ENCODE measurements around the gene FBXO44. TPM values are rescaled to one million over a fixed set of nuclear protein-coding genes. Genes with fewer than 3 reads are reported as not detected.

Gene FBXO44
- total RNA-seq, 1 experiment from 2014 or later = 34.9 TPM

DNA sequence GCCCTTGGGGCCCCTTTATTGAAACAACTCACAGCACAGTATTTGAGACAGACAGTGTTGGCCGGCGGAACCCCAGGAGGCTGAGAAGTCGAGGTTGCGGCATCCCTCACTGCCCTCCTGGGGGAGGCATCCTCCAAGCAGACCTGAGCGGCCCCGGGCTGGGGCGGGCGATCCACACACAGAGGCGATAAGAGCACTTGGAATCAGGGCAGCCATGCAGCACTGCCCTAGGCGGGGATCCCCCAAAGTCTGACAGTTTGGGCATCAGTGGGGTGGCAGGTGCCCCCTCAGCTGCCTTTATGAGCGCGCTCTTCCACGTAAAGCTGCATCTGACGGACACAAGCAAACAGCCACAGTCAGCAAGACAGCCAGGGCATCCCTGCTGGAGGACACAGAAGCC, 19.8 kb downstream of the FBXO44 start:
- TF ChIP-seq RORB (CRISPR knock-in tag; IDR thresholded peaks at IDR 0.05) = no peak
- TF ChIP-seq ZNF423 (CRISPR knock-in tag; IDR thresholded peaks at IDR 0.05) = no peak
- TF ChIP-seq ZNF138 (CRISPR knock-in tag; conservative IDR thresholded peaks at IDR 0.05) = no peak
- TF ChIP-seq, protein P1, sequence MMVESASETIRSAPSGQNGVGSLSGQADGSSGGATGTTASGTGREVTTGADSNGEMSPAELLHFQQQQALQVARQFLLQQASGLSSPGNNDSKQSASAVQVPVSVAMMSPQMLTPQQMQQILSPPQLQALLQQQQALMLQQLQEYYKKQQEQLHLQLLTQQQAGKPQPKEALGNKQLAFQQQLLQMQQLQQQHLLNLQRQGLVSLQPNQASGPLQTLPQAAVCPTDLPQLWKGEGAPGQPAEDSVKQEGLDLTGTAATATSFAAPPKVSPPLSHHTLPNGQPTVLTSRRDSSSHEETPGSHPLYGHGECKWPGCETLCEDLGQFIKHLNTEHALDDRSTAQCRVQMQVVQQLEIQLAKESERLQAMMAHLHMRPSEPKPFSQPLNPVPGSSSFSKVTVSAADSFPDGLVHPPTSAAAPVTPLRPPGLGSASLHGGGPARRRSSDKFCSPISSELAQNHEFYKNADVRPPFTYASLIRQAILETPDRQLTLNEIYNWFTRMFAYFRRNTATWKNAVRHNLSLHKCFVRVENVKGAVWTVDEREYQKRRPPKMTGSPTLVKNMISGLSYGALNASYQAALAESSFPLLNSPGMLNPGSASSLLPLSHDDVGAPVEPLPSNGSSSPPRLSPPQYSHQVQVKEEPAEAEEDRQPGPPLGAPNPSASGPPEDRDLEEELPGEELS (CRISPR knock-in tag; IDR thresholded peaks at IDR 0.05) = no peak
- TF ChIP-seq EMX1 (CRISPR knock-in tag; IDR thresholded peaks at IDR 0.05) = no peak
- no peak for TF ChIP-seq GRHL2 (CRISPR knock-in tag; IDR thresholded peaks at IDR 0.05; ENCODE audit: insufficient replicate concordance, severe bottlenecking)
- TF ChIP-seq, protein P2, sequence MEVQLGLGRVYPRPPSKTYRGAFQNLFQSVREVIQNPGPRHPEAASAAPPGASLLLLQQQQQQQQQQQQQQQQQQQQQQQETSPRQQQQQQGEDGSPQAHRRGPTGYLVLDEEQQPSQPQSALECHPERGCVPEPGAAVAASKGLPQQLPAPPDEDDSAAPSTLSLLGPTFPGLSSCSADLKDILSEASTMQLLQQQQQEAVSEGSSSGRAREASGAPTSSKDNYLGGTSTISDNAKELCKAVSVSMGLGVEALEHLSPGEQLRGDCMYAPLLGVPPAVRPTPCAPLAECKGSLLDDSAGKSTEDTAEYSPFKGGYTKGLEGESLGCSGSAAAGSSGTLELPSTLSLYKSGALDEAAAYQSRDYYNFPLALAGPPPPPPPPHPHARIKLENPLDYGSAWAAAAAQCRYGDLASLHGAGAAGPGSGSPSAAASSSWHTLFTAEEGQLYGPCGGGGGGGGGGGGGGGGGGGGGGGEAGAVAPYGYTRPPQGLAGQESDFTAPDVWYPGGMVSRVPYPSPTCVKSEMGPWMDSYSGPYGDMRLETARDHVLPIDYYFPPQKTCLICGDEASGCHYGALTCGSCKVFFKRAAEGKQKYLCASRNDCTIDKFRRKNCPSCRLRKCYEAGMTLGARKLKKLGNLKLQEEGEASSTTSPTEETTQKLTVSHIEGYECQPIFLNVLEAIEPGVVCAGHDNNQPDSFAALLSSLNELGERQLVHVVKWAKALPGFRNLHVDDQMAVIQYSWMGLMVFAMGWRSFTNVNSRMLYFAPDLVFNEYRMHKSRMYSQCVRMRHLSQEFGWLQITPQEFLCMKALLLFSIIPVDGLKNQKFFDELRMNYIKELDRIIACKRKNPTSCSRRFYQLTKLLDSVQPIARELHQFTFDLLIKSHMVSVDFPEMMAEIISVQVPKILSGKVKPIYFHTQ (CRISPR knock-in tag; IDR thresholded peaks at IDR 0.05) = no peak
- TF ChIP-seq OVOL2 (CRISPR knock-in tag; IDR thresholded peaks at IDR 0.05; ENCODE audit: borderline replicate concordance) = no peak
- TF ChIP-seq, protein P3, sequence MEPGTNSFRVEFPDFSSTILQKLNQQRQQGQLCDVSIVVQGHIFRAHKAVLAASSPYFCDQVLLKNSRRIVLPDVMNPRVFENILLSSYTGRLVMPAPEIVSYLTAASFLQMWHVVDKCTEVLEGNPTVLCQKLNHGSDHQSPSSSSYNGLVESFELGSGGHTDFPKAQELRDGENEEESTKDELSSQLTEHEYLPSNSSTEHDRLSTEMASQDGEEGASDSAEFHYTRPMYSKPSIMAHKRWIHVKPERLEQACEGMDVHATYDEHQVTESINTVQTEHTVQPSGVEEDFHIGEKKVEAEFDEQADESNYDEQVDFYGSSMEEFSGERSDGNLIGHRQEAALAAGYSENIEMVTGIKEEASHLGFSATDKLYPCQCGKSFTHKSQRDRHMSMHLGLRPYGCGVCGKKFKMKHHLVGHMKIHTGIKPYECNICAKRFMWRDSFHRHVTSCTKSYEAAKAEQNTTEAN (CRISPR knock-in tag; IDR thresholded peaks at IDR 0.05) = no peak
- TF ChIP-seq ZNF232 (CRISPR knock-in tag; IDR thresholded peaks at IDR 0.05) = no peak
- TF ChIP-seq, protein P4, sequence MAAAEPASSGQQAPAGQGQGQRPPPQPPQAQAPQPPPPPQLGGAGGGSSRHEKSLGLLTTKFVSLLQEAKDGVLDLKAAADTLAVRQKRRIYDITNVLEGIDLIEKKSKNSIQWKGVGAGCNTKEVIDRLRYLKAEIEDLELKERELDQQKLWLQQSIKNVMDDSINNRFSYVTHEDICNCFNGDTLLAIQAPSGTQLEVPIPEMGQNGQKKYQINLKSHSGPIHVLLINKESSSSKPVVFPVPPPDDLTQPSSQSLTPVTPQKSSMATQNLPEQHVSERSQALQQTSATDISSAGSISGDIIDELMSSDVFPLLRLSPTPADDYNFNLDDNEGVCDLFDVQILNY (CRISPR knock-in tag; IDR thresholded peaks at IDR 0.05) = no peak
- no peak for TF ChIP-seq SMAD4 (CRISPR knock-in tag; IDR thresholded peaks at IDR 0.05)
- TF ChIP-seq, protein P5, sequence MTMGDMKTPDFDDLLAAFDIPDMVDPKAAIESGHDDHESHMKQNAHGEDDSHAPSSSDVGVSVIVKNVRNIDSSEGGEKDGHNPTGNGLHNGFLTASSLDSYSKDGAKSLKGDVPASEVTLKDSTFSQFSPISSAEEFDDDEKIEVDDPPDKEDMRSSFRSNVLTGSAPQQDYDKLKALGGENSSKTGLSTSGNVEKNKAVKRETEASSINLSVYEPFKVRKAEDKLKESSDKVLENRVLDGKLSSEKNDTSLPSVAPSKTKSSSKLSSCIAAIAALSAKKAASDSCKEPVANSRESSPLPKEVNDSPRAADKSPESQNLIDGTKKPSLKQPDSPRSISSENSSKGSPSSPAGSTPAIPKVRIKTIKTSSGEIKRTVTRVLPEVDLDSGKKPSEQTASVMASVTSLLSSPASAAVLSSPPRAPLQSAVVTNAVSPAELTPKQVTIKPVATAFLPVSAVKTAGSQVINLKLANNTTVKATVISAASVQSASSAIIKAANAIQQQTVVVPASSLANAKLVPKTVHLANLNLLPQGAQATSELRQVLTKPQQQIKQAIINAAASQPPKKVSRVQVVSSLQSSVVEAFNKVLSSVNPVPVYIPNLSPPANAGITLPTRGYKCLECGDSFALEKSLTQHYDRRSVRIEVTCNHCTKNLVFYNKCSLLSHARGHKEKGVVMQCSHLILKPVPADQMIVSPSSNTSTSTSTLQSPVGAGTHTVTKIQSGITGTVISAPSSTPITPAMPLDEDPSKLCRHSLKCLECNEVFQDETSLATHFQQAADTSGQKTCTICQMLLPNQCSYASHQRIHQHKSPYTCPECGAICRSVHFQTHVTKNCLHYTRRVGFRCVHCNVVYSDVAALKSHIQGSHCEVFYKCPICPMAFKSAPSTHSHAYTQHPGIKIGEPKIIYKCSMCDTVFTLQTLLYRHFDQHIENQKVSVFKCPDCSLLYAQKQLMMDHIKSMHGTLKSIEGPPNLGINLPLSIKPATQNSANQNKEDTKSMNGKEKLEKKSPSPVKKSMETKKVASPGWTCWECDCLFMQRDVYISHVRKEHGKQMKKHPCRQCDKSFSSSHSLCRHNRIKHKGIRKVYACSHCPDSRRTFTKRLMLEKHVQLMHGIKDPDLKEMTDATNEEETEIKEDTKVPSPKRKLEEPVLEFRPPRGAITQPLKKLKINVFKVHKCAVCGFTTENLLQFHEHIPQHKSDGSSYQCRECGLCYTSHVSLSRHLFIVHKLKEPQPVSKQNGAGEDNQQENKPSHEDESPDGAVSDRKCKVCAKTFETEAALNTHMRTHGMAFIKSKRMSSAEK (CRISPR knock-in tag; IDR thresholded peaks at IDR 0.05; ENCODE audit: borderline replicate concordance) = no peak
- TF ChIP-seq TEAD1 (CRISPR knock-in tag; IDR thresholded peaks at IDR 0.05) = no peak
- no peak for TF ChIP-seq RELA (CRISPR knock-in tag; IDR thresholded peaks at IDR 0.05; ENCODE audit: borderline replicate concordance)
- TF ChIP-seq, protein P6, sequence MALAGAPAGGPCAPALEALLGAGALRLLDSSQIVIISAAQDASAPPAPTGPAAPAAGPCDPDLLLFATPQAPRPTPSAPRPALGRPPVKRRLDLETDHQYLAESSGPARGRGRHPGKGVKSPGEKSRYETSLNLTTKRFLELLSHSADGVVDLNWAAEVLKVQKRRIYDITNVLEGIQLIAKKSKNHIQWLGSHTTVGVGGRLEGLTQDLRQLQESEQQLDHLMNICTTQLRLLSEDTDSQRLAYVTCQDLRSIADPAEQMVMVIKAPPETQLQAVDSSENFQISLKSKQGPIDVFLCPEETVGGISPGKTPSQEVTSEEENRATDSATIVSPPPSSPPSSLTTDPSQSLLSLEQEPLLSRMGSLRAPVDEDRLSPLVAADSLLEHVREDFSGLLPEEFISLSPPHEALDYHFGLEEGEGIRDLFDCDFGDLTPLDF (CRISPR knock-in tag; IDR thresholded peaks at IDR 0.05) = no peak
- TF ChIP-seq JUN (CRISPR knock-in tag; IDR thresholded peaks at IDR 0.05) = no peak
- no peak for TF ChIP-seq ZNF263 (CRISPR knock-in tag; IDR thresholded peaks at IDR 0.05; ENCODE audit: low read depth)
- TF ChIP-seq, protein P7, sequence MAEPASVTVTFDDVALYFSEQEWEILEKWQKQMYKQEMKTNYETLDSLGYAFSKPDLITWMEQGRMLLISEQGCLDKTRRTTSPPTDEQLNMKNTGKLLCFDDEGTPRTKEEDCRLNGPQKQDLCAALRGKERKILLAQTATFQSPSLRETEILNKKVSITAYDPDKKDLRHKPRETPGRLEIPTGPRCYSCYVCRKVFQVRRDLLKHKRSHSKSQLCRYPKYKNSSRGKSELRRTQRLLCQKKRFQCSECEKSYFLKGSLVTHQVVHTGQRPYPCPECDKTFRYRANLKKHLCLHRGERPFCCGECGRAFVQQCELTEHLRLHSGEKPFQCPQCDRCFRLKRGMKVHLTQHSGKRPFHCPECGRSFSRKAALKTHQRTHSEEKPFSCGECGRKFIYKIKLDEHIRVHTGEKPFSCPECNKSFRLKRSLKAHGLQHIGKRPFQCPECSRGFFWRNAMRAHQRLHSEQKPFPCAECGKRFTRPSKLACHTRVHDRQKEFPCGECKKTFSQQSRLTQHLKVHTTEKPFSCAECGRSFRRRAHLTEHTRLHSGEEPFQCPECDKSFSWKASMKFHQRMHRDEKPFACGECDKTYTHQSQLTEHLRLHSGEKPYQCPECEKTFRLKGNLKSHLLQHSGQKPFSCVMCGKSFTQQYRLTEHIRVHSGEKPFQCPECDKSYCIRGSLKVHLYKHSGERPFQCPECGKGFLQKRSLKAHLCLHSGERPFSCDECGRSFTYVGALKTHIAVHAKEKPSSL (CRISPR knock-in tag; conservative IDR thresholded peaks at IDR 0.05) = no peak
- ChIA-PET CTCF (interaction anchor here (0.9 to 1.9 kb wide), 2 partner anchors 45 to 113 kb away, joined by 3 to 9 read pairs; no protein-coding TSS in a partner anchor), POLR2A (interaction anchor here (1.0 kb wide), 1 partner anchor 10 kb away, joined by 3 read pairs; no protein-coding TSS in a partner anchor)
- no peak for ATAC-seq
- Mint-ChIP-seq H3K27me3 (ENCODE audit: low read depth) (no peaks in the 10 kb centered on the region), H3K36me3 (peaks cover 67% of the 10 kb centered on the region), H3K4me3 (no peak overlapping the region), H3K27ac (no peak overlapping the region), H3K9me3 (no peaks in the 10 kb centered on the region), H3K4me1 (peaks cover 16% of the 10 kb centered on the region)
- DNase-seq (ENCODE audit: low spot score) = no peak

Measured in WTC11 (cell line).